Peyer's patch (tissue), 4 donors: ENCODE measurements around the gene FALEC.

Source experiments
- POLR2A ChIP-seq, 2 donors: fragments of 450-650 bp; IDR thresholded peaks; one replicate each; pipeline ENCODE4 v1.5.1; 2017; ENCODE audit warnings: antibody characterized with exemption in 2 of 2, mild to moderate bottlenecking in 2 of 2, moderate library complexity in 2 of 2
- TF ChIP-seq, protein P1 (sequence below), 6 experiments: fragments of 450-650 bp in 4 of 6; fragments of 200-600 bp in 2 of 6; sonication (generic) in 1 of 6; IDR thresholded peaks; one replicate each; pipeline ENCODE4 v1.5.1; 2017 to 2019; ENCODE audit warnings: antibody characterized with exemption in 6 of 6, mild to moderate bottlenecking in 3 of 6, moderate library complexity in 1 of 6

DNA sequence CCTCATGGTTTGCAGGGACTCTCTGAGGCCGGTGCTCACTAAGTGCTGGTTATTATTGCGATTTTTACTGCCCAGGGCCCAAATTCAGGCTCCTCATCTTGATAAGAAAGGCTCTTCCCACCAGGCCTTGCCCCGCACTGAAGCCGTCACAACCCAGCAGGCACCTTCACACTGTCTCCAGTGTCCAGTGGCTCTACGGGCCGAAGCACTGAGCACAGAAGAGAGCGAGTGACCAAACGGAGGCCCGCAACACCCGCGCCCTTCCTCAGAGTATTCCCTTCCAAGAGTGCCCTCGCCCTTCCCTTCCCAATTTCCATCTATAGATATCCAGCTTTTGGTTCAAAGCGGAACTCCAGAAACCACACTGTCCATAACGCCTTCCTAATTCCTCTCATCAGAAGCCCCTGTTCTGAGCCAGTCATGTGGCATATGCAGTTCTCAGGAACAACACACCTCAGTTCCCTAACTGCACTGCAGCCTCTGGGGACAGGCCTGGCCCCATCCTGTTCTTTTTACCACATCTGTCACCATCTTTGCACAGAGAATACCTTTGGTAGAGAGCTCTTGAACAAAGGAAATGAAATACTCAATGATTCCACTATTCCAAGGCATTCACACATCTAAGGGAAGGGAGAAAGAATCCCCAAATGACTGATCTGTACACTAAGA, 15.1 kb downstream of the FALEC start:
- TF ChIP-seq, protein P1, sequence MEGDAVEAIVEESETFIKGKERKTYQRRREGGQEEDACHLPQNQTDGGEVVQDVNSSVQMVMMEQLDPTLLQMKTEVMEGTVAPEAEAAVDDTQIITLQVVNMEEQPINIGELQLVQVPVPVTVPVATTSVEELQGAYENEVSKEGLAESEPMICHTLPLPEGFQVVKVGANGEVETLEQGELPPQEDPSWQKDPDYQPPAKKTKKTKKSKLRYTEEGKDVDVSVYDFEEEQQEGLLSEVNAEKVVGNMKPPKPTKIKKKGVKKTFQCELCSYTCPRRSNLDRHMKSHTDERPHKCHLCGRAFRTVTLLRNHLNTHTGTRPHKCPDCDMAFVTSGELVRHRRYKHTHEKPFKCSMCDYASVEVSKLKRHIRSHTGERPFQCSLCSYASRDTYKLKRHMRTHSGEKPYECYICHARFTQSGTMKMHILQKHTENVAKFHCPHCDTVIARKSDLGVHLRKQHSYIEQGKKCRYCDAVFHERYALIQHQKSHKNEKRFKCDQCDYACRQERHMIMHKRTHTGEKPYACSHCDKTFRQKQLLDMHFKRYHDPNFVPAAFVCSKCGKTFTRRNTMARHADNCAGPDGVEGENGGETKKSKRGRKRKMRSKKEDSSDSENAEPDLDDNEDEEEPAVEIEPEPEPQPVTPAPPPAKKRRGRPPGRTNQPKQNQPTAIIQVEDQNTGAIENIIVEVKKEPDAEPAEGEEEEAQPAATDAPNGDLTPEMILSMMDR (IDR thresholded peaks at IDR 0.05), result no peak
- no peak for TF ChIP-seq POLR2A (IDR thresholded peaks at IDR 0.05)
